Skeletal muscle satellite cell (primary cell): ENCODE results near the gene CDHR2.
"Not testable (repeated sequence)": the region's sequence is repeated elsewhere in the genome, so short reads cannot be mapped to it uniquely, and the experiment has no call there.

ENCODE experiments used
- H3K27me3 ChIP-seq: 2 replicates; pipeline ENCODE4 v1.7.0; 2013; ENCODE audit warnings: low read length; ENCODE audit not compliant: control insufficient read depth, insufficient read depth
- H3K36me3 ChIP-seq: 2 replicates; pipeline ENCODE4 v1.7.0; 2013; ENCODE audit warnings: mild to moderate bottlenecking, control low read depth, low read length; ENCODE audit not compliant: insufficient read depth
- H3K4me1 ChIP-seq: 2 replicates; pipeline ENCODE4 v1.7.0; 2013; ENCODE audit warnings: low read length; ENCODE audit not compliant: control insufficient read depth, insufficient read depth
- H3K4me2 ChIP-seq: 2 replicates; pipeline ENCODE4 v1.7.0; 2013; ENCODE audit warnings: mild to moderate bottlenecking, low read length
- H3K4me3 ChIP-seq: 2 replicates; pipeline ENCODE4 v1.7.0; 2013; ENCODE audit warnings: low read length
- H3K9ac ChIP-seq: 2 replicates; pipeline ENCODE4 v1.7.0; 2013; ENCODE audit warnings: mild to moderate bottlenecking, low read depth, low read length, moderate library complexity
- H3K9me3 ChIP-seq: replicated peaks from 2 replicates; pipeline ENCODE4 v1.7.0; 2013; ENCODE audit warnings: mild to moderate bottlenecking, control low read depth, low read length

The CDHR2 gene

DNA sequence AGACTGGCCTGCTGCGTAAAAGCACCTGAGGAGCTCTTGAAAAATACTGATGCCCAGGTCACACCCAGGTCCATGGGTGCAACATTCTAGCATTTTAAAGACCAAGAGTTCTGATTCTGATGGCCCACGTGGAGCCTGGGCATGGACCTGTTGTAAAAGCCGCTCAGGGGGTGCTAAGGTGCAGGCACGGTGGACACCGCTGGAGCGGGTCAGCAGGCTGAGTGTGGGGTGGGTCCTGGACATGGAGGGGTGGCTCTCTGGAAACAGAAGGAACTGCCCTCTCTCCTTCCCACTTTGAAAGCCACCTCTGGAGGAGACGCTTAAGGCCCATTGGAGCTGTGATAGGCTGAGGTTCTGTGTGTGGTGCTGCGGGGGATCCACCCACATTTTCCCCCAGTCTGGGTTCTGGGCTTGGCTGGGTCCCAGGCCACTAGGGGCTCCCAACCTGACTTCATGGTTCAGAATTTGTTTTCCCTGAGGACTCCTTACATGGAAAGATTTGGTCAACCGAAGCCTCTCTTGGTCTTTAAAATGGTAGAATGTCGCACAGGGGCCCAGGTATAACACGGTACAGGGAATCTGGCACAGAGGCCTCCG, 44.2 kb downstream of the CDHR2 start:
- Histone ChIP-seq H3K4me1 (no peaks in the 10 kb centered on the region), H3K9me3 (no peaks in the 10 kb centered on the region), H3K9ac (no peak overlapping the region), H3K36me3 (no peaks in the 10 kb centered on the region), H3K4me3 (no peak overlapping the region), H3K4me2 (no peak overlapping the region), H3K27me3 (no peaks in the 10 kb centered on the region)

DNA sequence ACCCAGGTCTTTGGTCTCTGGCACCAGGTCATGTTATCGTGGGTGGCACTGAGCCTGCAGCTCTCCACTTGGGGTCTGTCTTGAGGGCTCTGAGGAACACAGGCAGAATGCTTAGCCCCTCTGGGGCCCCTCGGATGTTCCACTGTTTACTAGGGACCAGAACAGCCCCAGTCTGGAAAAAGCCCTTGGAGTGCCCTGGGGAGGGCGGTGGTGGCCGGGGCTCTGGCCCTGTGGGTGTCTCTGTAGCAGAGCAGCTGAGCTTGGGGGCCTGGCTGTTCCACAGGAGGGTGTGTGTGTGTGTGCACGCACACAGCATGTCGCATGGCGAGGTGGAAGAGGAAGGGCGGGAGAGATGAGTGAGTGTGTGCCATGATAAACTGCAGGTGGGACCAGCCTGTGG, 45.4 kb downstream of the CDHR2 start:
- H3K4me2 ChIP-seq, result no peak overlapping the region
- no peak overlapping the region for H3K4me3 ChIP-seq
- no peaks in the 10 kb centered on the region for H3K4me1 ChIP-seq
- no peaks in the 10 kb centered on the region for H3K36me3 ChIP-seq
- H3K9ac ChIP-seq, result no peak overlapping the region
- no peaks in the 10 kb centered on the region for H3K9me3 ChIP-seq
- H3K27me3 ChIP-seq, result no peaks in the 10 kb centered on the region

DNA sequence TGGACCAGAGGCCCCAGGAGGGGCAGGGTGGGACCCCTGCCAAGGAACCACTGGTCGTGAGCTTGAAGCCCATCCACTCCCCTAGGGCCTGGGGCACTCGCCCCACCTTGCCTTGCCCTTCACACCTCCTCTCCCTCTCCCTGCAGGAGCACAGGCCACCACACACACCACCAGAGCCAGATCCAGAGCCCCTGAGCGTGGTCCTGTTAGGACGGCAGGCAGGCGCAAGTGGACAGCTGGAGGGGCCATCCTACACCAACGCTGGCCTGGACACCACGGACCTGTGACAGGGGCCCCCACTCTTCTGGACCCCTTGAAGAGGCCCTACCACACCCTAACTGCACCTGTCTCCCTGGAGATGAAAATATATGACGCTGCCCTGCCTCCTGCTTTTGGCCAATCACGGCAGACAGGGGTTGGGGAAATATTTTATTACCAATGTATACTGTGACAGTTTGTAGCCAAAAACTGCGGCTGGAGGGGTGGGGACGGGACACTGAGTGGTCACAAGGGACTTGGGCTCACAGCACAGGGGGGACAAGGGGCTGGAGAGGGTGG, 46.3 kb downstream of the CDHR2 start:
- no peaks in the 10 kb centered on the region for H3K4me1 ChIP-seq
- no peaks in the 10 kb centered on the region for H3K27me3 ChIP-seq
- H3K9me3 ChIP-seq, result no peaks in the 10 kb centered on the region
- no peaks in the 10 kb centered on the region for H3K36me3 ChIP-seq
- H3K4me2 ChIP-seq, result no peak overlapping the region
- no peak overlapping the region for H3K9ac ChIP-seq
- no peak overlapping the region for H3K4me3 ChIP-seq

DNA sequence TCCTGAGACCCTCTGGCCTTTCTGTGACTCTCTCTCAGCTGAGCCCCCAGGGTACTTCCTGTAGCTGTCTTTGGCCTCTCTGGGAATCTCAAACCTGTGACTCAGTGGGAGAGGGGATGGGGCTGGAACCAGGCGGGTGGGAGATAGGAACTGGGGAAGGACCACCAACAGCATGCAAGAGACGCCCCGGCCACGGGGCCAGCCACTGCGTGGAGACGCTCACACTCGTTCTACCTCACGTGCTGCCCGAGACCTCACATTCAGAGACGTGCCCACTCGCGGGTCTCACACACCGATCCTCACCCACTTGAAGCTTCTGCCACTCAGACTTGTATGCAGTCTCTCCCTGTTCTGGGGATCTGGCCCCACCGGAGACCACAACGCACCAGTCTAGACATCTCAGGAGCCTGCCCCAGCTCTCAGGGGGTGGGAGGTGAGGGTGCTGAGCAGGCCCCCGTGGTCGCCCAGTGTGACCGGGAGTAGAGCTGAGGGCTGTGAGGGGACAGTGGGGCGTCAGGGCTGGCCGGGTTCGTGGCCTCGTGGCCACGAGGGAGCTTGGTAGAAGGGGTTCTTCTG, 47.0 kb downstream of the CDHR2 start:
- no peaks in the 10 kb centered on the region for H3K27me3 ChIP-seq
- no peak overlapping the region for H3K4me3 ChIP-seq
- no peak overlapping the region for H3K4me2 ChIP-seq
- no peak overlapping the region for H3K9ac ChIP-seq
- H3K36me3 ChIP-seq, result no peaks in the 10 kb centered on the region
- no peaks in the 10 kb centered on the region for H3K9me3 ChIP-seq
- H3K4me1 ChIP-seq, result no peaks in the 10 kb centered on the region

DNA sequence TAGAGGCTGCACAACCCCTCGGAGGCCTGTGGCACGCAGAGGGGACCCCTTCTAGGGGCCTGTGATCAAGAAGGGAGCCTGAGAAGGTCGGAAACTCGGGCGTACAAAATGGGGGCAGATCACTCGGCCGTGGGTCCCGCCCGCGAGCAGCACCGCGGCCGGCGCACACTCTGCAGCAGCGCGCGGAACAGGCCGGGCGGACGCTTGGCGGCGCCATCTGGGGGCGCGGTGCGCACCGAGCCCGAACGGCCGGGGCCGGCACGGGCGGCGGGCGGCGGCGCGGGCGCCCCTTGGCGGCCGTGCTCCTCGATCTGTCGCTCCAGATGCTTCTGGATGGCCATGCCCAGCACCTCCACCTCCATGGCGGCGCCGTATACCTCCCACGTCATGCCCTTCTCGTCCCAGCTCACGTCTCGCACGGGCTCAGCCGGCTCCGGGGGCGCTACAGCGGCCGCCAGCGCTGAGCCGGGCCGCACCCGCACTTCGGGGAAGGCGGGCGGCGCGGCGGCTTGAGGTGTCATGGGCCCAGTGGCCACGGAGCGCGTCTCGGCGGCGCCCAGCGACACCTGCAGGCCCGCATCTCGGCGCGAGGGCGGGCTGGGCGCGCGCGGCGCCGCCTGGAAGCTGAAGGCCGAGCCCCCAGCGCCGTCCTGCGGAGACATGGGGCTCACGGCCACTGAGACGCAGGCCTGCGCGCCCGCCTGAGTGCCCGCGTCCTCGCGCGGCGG, 47.7 kb downstream of the CDHR2 start:
- no peaks in the 10 kb centered on the region for H3K36me3 ChIP-seq
- no peak overlapping the region for H3K9ac ChIP-seq
- H3K4me3 ChIP-seq, result no peak overlapping the region
- no peaks in the 10 kb centered on the region for H3K4me1 ChIP-seq
- no peak overlapping the region for H3K4me2 ChIP-seq
- H3K9me3 ChIP-seq, result no peaks in the 10 kb centered on the region
- no peaks in the 10 kb centered on the region for H3K27me3 ChIP-seq

DNA sequence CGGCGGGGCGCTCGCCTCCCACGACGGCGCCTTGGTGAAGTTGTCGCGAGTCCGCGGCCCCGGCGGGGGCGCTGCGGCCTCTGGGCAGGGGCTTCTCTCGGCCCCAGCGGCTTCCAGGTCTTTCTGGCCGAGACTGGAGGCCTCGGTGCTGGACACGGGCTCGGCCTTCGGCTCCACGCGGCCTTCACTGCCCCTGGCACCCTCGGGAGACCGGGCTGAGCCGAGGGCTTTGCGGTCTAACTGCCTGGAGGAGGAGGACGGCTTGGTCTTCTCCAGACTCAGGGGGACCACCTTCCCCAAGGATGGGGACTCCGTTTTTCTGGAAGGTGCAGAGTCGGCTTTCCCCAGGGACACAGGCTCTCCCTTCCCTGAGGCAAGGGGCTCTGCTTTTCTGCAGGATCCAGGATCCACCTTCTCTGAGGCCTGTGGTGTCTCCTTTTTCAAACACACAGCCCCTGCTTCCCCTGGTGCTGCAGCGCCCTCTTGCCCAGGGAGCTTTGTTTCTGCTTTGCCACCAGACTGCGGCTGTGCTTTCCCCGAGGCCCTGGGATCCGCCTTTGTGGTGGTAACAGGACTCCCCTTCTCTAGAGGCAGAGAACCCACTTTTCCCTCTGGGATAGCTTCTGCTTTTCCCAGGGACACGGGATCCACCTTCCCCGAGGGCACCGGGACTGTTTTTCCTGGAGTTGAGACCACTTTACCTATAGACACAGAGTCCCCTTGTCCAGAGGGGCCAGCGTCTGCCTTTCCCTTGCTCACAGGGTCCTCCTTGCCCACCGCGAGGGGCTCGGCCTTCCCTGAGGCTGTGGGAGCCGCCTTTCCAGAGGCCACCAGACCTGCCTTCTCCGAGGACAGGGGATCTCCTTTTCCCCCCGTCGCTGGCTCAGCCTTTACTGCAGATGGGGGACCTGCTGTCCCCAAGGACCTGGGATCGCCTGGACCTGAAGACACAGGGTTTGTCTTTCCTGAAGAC, 48.6 kb downstream of the CDHR2 start:
- no peaks in the 10 kb centered on the region for H3K9me3 ChIP-seq
- no peak overlapping the region for H3K9ac ChIP-seq
- no peak overlapping the region for H3K4me3 ChIP-seq
- no peak overlapping the region for H3K4me2 ChIP-seq
- H3K27me3 ChIP-seq, result no peaks in the 10 kb centered on the region
- no peaks in the 10 kb centered on the region for H3K4me1 ChIP-seq
- no peaks in the 10 kb centered on the region for H3K36me3 ChIP-seq

DNA sequence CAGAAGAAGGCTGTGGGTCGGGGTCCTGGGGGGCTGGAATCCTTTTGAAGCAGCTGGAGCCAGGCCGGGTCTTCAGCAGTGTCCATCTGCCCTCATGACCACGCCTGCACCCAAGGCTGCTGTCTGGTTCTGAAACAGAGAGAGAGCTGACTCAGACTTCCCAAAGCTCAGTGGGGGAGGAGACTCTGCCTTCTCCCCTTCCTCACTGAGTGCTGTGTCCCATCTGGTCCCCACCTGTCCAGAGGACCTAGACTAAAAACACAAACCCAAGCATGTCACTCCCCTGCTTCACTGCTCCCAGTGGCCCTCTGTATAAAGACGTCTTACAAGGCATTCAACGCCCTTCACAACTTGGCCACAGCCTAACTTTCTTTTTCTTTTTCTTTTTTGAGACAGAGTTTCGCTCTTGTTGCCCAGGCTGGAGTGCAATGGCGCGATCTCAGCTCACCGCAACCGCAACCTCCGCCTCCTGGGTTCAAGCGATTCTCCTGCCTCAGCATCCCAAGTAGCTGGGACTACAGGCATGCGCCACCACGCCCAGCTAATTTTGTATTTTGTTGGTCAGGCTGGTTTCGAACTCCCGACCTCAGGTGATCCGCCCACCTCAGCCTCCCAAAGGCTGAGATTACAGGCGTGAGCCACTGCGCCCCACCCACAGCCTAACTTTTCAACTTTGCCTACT, 50.7 kb downstream of the CDHR2 start:
- not testable (repeated sequence) for H3K4me3 ChIP-seq, H3K4me2 ChIP-seq, H3K9me3 ChIP-seq, H3K9ac ChIP-seq, H3K27me3 ChIP-seq, H3K4me1 ChIP-seq, H3K36me3 ChIP-seq

DNA sequence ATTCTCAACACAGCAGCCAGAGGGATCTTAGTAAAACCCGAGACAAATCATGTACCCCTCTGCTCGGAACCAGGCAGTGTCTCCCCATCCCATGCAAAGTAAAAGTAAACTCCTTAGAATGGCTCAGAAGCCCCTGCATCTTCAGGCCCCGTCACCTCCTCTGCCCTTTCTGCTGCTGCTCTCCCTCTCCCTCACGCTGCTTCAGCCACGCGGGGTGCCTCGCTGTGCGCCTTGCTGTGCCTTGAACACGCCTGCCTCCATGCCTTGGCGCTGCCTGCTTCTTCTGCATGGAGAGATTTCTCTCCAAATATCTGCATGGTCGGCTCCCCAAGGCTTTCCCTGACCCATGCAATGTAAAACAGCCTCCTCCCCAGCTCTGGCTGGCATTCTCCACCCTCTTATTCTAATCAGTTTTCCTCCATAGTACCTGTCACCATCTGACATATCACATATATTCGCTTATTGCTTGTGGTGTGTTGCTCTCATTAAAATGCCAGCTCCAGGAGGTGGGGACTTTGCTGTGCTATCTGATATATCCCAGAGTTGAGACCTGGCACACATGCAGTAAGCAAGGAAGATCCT, 52.9 kb downstream of the CDHR2 start:
- no peaks in the 10 kb centered on the region for H3K4me1 ChIP-seq
- no peak overlapping the region for H3K9ac ChIP-seq
- no peaks in the 10 kb centered on the region for H3K27me3 ChIP-seq
- no peak overlapping the region for H3K4me2 ChIP-seq
- H3K4me3 ChIP-seq, result no peak overlapping the region
- no peaks in the 10 kb centered on the region for H3K9me3 ChIP-seq
- no peaks in the 10 kb centered on the region for H3K36me3 ChIP-seq

DNA sequence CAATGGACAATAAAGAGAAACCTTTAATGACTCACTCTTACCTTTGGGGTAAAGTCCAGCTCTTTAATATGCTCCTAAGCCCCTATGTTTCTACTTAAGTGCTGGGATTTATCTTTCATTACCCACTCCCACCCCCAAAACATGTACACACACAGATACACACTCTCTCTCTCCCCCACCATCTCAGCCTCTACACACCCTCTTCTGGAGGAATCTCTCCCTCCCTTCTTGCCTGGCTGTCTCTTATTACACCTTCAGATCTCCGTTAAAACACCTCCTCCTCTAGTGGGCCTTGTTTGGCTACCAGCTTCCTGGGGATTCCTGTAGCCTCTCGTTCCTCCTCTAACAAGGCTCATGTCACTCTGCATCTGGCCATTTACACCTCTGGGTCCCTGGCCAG, 53.9 kb downstream of the CDHR2 start:
- Histone ChIP-seq H3K4me2 (no peak overlapping the region), H3K27me3 (no peaks in the 10 kb centered on the region), H3K4me3 (no peak overlapping the region), H3K9me3 (no peaks in the 10 kb centered on the region), H3K36me3 (no peaks in the 10 kb centered on the region), H3K9ac (no peak overlapping the region), H3K4me1 (no peaks in the 10 kb centered on the region)

DNA sequence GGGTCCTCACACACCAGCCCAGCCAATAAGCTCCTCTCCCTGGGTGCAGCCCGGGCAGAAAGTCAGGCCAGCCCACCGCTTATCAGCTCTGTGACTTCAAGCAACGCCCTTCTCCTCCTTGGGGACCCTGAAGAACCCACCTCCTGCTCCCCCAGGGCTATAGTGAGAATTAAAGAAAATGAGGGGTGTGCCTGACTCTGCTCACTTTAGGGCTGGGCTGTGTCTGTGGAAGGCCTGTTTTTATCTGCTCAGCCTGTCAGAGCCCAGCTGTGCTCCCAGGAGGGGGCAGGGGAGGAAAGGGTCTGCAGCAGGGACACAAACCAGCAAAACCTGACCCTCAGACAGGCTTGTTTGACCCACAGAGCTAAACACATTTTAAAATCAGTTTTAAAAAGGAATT, 56.9 kb downstream of the CDHR2 start:
- Histone ChIP-seq H3K4me1 (peaks cover 4% of the 10 kb centered on the region), H3K4me3 (no peak overlapping the region), H3K4me2 (no peak overlapping the region), H3K9ac (no peak overlapping the region), H3K36me3 (no peaks in the 10 kb centered on the region), H3K9me3 (no peaks in the 10 kb centered on the region), H3K27me3 (no peaks in the 10 kb centered on the region)
